ENCODE measurements around the gene PIK3R1. TPM values are rescaled to one million over a fixed set of nuclear protein-coding genes. Genes with fewer than 3 reads are reported as not detected.

PIK3R1 gene
- polyA plus RNA-seq, 1 donor (not counting 4 experiments of a cell fraction or from before 2014, with no cell fraction given): 16.7 TPM

- no peaks in the 10 kb centered on the region for H3K27me3 ChIP-seq (ENCODE audit: control insufficient read depth, extremely low read depth, insufficient read depth, low read length)
- dilution Hi-C loops (cut with MboI; ENCODE audit: extremely low pct_ligation_motif_present, low sequenced_read_pairs): no loop called here
- H3K4me2 ChIP-seq (ENCODE audit: control insufficient read depth, extremely low read depth, insufficient read depth, low read depth, low read length): no peak overlapping the region
- no peak overlapping the region for H3K9ac ChIP-seq (ENCODE audit: control insufficient read depth, extremely low read depth, insufficient read depth, low read length)
- H4K20me1 ChIP-seq (ENCODE audit: control insufficient read depth, extremely low read depth, insufficient read depth, low read length): no peaks in the 10 kb centered on the region
- no peak overlapping the region for H2AFZ ChIP-seq (ENCODE audit: control insufficient read depth, low read length)
- H3K4me3 ChIP-seq (ENCODE audit: control insufficient read depth in 2 of 3, extremely low read depth in 1 of 3, insufficient read depth in 2 of 3, low read depth in 1 of 3, low read length in 3 of 3): no peak overlapping the region
- FAIRE-seq (no peak), DNase-seq (ENCODE audit: low read depth, low spot score) (no peak)
- H3K9me1 ChIP-seq (ENCODE audit: control insufficient read depth, extremely low read depth, insufficient read depth, low read length): no peaks in the 10 kb centered on the region
- no peaks in the 10 kb centered on the region for H3K9me3 ChIP-seq (ENCODE audit: control insufficient read depth, low read depth, low read length)
- peaks cover 41% of the 10 kb centered on the region for H3K4me1 ChIP-seq (ENCODE audit: control insufficient read depth, extremely low read depth, insufficient read depth, low read length)
- TF ChIP-seq, protein P1, sequence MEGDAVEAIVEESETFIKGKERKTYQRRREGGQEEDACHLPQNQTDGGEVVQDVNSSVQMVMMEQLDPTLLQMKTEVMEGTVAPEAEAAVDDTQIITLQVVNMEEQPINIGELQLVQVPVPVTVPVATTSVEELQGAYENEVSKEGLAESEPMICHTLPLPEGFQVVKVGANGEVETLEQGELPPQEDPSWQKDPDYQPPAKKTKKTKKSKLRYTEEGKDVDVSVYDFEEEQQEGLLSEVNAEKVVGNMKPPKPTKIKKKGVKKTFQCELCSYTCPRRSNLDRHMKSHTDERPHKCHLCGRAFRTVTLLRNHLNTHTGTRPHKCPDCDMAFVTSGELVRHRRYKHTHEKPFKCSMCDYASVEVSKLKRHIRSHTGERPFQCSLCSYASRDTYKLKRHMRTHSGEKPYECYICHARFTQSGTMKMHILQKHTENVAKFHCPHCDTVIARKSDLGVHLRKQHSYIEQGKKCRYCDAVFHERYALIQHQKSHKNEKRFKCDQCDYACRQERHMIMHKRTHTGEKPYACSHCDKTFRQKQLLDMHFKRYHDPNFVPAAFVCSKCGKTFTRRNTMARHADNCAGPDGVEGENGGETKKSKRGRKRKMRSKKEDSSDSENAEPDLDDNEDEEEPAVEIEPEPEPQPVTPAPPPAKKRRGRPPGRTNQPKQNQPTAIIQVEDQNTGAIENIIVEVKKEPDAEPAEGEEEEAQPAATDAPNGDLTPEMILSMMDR (optimal IDR thresholded peaks at IDR 0.05 in 1 of 3, IDR thresholded peaks at IDR 0.05 in 1 of 3, conservative IDR thresholded peaks at IDR 0.05 in 1 of 3; ENCODE audit: extremely low read depth in 1 of 3, insufficient read depth in 2 of 3, low read length in 3 of 3): no peak
- TF ChIP-seq EZH2 (IDR thresholded peaks at IDR 0.05; ENCODE audit: low read length): no peak
- H3K79me2 ChIP-seq (ENCODE audit: control insufficient read depth, insufficient read depth, low read length): no peaks in the 10 kb centered on the region
- H3K36me3 ChIP-seq (ENCODE audit: control insufficient read depth in 2 of 2, extremely low read depth in 1 of 2, insufficient read depth in 2 of 2, low read length in 2 of 2): no peaks in the 10 kb centered on the region
- no peak overlapping the region for H3K27ac ChIP-seq (ENCODE audit: control insufficient read depth, insufficient read depth, low read length)
Observed at GRCh38 chr5:68329554-68330255, 114.1 kb downstream of the PIK3R1 start.

DNA sequence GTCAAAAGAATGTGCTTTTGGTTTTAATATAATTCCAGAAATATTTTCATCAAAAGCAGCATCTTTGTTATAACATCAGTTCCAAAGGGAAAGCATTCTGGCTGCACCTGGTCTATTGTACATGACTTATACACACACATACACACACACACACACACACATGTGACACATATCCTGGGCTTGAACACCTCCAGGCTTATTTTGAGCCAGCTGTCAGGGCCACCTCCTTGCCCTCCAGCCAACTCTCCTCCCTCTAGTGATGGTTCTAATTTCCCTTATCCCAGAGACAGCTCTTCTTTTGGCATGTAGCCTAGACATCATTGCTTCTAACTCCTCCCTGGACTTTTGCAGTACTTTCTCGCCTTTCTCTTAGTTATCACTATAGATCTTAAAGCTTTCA is 115.0 kb downstream of the PIK3R1 start:
- Histone ChIP-seq H3K27me3 (ENCODE audit: control insufficient read depth, extremely low read depth, insufficient read depth, low read length) (no peaks in the 10 kb centered on the region), H3K4me3 (ENCODE audit: control insufficient read depth in 2 of 3, extremely low read depth in 1 of 3, insufficient read depth in 2 of 3, low read depth in 1 of 3, low read length in 3 of 3) (no peak overlapping the region), H3K79me2 (ENCODE audit: control insufficient read depth, insufficient read depth, low read length) (no peaks in the 10 kb centered on the region), H3K4me1 (ENCODE audit: control insufficient read depth, extremely low read depth, insufficient read depth, low read length) (peaks cover 41% of the 10 kb centered on the region), H3K9me1 (ENCODE audit: control insufficient read depth, extremely low read depth, insufficient read depth, low read length) (no peaks in the 10 kb centered on the region), H2AFZ (ENCODE audit: control insufficient read depth, low read length) (no peak overlapping the region), H4K20me1 (ENCODE audit: control insufficient read depth, extremely low read depth, insufficient read depth, low read length) (no peaks in the 10 kb centered on the region), H3K36me3 (ENCODE audit: control insufficient read depth in 2 of 2, extremely low read depth in 1 of 2, insufficient read depth in 2 of 2, low read length in 2 of 2) (no peaks in the 10 kb centered on the region), H3K4me2 (ENCODE audit: control insufficient read depth, extremely low read depth, insufficient read depth, low read depth, low read length) (no peak overlapping the region), H3K9ac (ENCODE audit: control insufficient read depth, extremely low read depth, insufficient read depth, low read length) (no peak overlapping the region), H3K27ac (ENCODE audit: control insufficient read depth, insufficient read depth, low read length) (no peak overlapping the region), H3K9me3 (ENCODE audit: control insufficient read depth, low read depth, low read length) (no peaks in the 10 kb centered on the region)
- DNase-seq (ENCODE audit: low read depth, low spot score) (peak; percentile 85), FAIRE-seq (peak; percentile 63)
- TF ChIP-seq, protein P1 (optimal IDR thresholded peaks at IDR 0.05 in 1 of 3, IDR thresholded peaks at IDR 0.05 in 1 of 3, conservative IDR thresholded peaks at IDR 0.05 in 1 of 3; ENCODE audit: extremely low read depth in 1 of 3, insufficient read depth in 2 of 3, low read length in 3 of 3): no peak
- no peak for TF ChIP-seq EZH2 (IDR thresholded peaks at IDR 0.05; ENCODE audit: low read length)
- dilution Hi-C loops (cut with MboI; ENCODE audit: extremely low pct_ligation_motif_present, low sequenced_read_pairs): no loop called here

All from keratinocyte (primary cell).